Ecto neural progenitor cell (in vitro differentiated cells): Measurements from ENCODE around the gene TRMT2A.

Source experiments
- DNase-seq: peaks from one replicate; pipeline ENCODE4 v3.0.0-alpha.2; 2018; ENCODE audit warnings: low spot score

TRMT2A gene

DNA sequence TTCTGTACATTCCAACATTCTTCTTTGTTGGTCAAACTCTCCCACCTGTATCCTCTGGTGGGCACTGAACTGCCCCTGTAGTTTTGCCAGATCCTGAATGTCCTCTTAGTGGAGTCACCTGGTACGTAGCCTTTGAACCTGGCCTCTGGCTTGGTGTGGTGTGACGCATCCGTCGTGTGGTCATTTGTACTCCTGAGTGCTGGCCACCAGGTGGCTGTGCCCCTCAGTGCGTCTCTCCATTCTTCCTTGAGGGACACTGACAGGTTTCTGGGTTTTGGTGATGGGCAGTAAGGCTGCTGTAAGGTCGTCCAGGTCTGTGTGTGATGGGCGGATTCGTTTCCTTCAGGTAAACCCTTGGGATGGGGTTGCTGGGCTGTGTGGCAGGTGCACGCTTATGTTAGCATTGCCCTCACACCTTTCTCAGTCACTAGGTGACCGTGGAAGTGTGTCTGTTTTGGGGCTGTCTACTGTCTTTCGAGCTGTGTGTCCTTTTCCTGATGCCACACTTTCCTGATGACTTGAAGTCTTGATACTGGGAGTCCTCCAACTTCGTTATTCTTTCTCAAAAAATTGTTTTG lies 14.7 kb downstream of the TRMT2A start:
- no peak for DNase-seq

GRCh38 chr22:20101638-20102037 lies 15.4 kb downstream of the TRMT2A start:
- DNase-seq = no peak

GRCh38 chr22:20099099-20099711 lies 17.8 kb downstream of the TRMT2A start:
- DNase-seq = no peak

DNA sequence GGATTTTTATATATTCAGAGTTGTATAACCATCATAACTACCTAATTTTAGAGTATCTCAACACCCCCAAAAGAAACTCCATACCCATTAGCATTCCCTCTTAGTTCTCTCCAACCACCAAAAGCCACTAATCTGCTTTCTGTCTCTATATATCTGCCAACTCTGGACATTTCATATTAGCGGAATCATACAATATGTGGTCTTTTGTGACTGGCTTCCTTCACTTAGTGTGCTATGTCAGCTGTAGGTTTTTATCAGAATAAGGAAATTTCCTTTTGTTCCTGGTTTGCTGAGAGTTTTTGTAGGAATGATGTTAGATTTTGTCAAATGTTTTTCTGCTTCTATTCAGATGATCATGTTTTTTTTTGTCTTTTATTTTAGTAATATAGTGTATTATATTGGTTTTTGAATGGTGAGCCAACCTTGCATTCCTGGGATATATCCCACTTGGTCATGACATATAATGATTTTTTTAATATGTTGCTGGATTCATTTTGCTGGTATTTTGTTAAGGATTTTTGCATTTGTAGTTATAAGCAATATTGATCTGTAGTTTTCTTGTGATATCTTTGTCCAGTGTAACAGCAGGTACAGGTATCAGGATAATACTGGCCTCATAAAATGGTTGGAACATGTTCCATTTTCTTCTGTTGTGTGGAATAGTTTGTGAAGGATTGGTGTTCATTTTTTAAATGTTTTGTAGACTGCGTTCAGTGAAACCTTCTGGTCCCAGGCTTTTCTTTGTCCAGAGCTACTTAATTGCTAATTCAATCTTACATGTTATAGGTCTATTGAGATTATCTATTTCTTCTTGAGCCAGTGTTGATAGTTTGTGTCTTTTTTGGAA lies 20.2 kb downstream of the TRMT2A start:
- DNase-seq = no peak

- no peak for DNase-seq
These were observed 21.5 kb downstream of the TRMT2A start for GRCh38 chr22:20095521-20095920.

- DNase-seq = no peak
These were observed 22.7 kb downstream of the TRMT2A start for GRCh38 chr22:20094197-20094807.

- no peak for DNase-seq
These were observed 23.4 kb downstream of the TRMT2A start for GRCh38 chr22:20093418-20094196.

- no peak for DNase-seq
These were observed 24.6 kb downstream of the TRMT2A start for GRCh38 chr22:20092477-20092854.

DNA sequence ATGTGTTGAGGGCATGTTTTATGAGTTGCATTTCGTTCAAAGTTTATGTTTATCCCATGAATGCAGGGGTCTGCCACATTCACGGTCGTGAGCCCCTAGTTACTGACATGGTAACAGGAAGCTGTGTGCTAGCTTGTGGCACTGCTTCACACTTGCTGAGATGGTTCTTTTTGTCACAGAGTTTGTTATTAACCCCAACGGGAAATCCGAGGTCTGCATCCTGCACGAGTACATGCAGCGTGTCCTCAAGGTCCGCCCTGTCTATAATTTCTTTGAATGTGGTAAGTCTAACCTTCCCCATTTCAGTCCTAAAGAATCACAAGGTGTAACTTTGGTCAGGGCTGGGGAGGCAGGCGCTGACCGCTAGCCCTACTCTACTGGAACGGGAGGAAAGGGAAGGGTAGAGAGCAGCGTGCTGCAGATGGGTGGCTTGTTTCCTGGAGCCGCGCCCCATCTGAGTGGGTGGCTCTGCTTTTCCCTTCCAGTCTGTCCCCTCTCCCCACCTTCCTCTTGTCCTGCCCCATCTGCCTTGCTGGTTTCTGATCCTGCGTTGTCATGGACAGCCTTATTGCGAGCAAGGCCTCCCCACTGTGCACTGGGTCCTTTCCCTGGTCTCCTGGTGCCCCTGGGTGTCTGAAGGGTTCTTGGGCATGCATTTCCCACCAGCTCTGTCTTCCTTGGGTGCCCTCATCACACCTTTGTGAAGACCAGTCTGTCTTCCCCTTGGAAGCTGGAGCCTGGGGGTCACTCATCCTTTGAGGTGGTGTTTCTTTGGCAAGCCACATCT lies 25.1 kb downstream of the TRMT2A start:
- DNase-seq = no peak

DNA sequence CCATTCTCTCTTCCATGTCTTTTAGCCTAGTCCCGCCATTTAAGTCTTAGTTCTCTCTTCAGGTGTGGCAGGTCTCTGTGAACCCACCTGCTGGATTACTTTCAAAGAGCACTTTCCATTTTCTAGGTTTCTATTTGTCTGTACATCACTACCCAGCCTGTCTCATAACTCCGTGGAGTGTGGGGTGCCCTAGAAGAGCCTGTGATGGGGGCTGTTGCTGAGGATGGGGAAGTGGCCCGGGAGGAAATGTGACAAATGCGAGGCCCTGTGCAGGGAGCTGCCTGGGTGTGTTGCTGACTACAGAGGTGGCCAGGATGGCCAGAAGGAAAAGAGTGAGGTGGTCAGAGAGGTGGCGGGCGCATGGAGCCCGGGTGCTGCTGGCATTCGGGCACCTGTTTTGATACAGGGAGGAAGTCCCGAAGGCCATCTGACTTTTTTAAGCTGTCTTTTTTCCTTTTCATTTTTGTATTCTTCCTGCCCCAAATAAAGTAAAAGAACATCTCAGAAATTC lies 26.2 kb downstream of the TRMT2A start:
- DNase-seq = no peak

DNA sequence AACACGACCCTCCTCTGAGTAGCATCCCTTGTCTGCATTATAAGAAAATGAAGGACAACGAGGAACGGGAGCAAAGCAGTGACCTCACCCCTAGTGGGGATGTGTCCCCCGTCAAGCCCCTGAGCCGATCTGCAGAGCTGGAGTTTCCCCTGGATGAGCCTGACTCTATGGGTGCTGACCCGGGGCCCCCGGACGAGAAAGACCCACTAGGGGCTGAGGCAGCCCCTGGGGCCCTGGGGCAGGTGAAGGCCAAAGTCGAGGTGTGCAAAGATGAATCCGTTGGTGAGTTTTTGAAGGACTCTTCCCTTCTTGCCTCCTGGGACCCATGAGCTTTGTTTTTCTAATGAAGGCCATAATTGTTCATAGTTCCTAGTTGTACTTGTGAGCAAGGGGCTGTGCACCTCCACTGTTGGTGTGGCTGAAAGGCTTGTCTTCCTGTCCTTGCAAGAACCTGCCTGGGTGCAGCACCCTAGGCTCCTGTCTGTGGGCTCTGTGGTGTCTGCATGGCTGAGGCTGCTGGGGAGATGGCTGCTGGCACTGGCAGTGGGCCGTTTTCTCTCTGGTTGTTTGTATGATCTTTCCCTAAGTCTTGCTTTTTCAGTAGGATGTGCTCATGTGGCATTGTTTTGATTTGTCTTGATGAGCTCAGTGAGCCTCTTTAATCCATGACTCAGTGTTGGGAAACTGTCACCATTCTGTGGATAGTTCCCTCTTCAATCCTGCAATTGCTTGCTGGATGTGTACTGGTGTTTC lies 26.9 kb downstream of the TRMT2A start:
- DNase-seq = no peak

GRCh38 chr22:20089226-20089976 lies 27.6 kb downstream of the TRMT2A start:
- no peak for DNase-seq

DNA sequence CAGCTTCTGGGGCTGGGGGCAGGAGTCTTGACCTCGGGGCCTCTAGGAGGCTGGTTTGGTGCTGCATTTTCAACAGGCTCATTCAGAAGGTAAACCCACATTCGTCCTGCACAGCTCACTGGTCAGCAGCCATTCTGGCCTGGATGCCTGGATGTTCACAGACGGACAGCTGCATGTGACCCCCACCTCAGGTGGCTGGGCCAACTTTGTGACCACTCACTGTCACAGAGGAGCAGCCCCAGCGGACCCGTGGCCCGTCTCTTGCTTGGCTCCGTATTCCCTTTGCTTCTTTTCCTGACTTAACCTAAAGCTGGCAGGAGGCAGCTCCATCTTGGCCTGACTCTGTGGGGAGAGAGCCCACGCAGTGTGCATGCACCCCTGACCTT lies 28.8 kb downstream of the TRMT2A start:
- DNase-seq = no peak

DNA sequence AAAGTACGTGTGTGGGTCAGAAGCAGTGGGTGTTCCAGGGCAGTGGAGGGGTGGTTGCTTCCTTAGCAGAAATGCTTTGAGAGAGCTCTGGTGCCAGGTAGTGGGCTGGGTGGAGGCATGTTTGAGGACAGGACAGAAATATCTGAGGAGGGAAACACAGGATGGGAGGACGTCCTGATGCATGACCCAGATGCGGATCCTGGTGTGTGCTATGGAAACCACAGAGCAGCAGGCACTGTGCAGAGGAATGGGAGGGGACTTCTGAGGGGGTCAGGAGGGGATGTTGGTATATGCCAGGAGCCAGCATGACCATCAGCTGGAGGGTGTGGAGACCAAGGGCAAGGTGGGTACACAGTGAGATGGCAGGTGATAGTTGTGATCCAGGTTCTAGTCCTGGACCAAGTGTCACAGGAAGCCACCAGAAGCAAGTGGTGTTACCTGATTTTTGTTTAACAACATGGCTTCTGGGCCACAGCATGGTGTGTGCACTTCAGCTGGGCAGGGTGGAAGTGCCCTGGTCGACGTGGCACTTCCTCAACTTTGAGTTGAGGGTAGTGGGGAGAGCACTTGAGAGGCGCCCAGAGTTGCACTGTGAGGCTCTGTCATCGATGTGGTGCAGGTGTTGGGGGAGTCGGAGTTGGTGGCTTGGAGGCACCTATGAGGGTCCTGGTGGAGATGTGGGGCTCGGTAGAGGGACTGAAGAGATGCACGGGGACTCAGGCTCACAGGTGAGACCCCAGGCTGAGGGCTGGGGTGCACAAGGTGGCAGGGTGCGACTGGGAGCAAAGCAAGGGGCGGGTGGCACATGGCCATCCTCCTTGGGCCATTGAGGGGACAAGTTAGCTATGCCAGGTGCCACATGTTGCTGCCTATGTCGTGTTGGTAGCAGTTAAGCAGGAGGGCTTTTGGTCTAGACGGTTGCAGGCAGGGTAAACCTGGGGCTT lies 29.4 kb downstream of the TRMT2A start:
- DNase-seq = no peak

- no peak for DNase-seq
These were observed 30.3 kb downstream of the TRMT2A start for GRCh38 chr22:20086763-20087162.

- no peak for DNase-seq
These were observed 30.9 kb downstream of the TRMT2A start for GRCh38 chr22:20086101-20086599.

DNA sequence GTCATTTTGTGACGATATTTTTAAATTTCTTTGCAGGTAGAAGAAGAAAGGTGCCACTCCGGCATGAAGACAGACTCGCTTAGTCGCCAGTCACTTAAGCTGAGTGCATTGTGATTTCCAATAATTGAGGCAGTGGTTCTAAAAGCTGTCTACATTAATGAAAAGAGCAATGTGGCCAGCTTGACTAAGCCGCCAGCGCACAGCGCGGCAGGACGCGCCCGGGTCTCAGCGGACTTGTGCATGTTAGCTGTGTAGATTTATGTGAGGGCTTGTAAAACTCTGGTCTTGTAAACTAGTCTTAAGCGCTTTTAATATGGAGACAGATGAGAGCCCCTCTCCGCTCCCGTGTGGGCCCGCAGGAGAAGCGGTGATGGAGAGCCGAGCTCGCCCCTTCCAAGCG lies 31.4 kb downstream of the TRMT2A start:
- DNase-seq = no peak
